ENCODE measurements around the gene PTPN11. TPM values are rescaled to one million over a fixed set of nuclear protein-coding genes. Genes with fewer than 3 reads are reported as not detected.

The PTPN11 gene
- polyA plus RNA-seq, 1 experiment, result 46.1 TPM

GRCh38 chr12:112527501-112527900, 108.8 kb downstream of the PTPN11 start:
- DNase-seq (ENCODE audit: low read depth), result no peak
- CTCF ChIA-PET, result no interaction called here
- no peak overlapping the region for H3K4me3 ChIP-seq (ENCODE audit: low read depth, low read length)
- no peaks in the 10 kb centered on the region for H3K36me3 ChIP-seq (ENCODE audit: control insufficient read depth, insufficient read depth, low read length)
- no peak for TF ChIP-seq CTCF (IDR thresholded peaks at IDR 0.05; ENCODE audit: insufficient read depth, low read depth, low read length)
- POLR2A ChIA-PET, result no interaction called here
- H3K27me3 ChIP-seq (ENCODE audit: control insufficient read depth, insufficient read depth, low read length), result no peaks in the 10 kb centered on the region

GRCh38 chr12:112528521-112528920, 109.8 kb downstream of the PTPN11 start:
- Histone ChIP-seq H3K27me3 (ENCODE audit: control insufficient read depth, insufficient read depth, low read length) (no peaks in the 10 kb centered on the region), H3K36me3 (ENCODE audit: control insufficient read depth, insufficient read depth, low read length) (no peaks in the 10 kb centered on the region), H3K4me3 (ENCODE audit: low read depth, low read length) (no peak overlapping the region)
- TF ChIP-seq CTCF (IDR thresholded peaks at IDR 0.05; ENCODE audit: insufficient read depth, low read depth, low read length), result no peak
- no peak for DNase-seq (ENCODE audit: low read depth)
- CTCF ChIA-PET, result no interaction called here
- POLR2A ChIA-PET, result no interaction called here

GRCh38 chr12:112530941-112531340, 112.2 kb downstream of the PTPN11 start:
- CTCF ChIA-PET, result interaction anchor here (0.7 kb wide), 1 partner anchor 12 kb away, joined by 4 read pairs; no protein-coding TSS in a partner anchor
- no peaks in the 10 kb centered on the region for H3K27me3 ChIP-seq (ENCODE audit: control insufficient read depth, insufficient read depth, low read length)
- POLR2A ChIA-PET, result no interaction called here
- no peak overlapping the region for H3K4me3 ChIP-seq (ENCODE audit: low read depth, low read length)
- no peak for DNase-seq (ENCODE audit: low read depth)
- no peaks in the 10 kb centered on the region for H3K36me3 ChIP-seq (ENCODE audit: control insufficient read depth, insufficient read depth, low read length)
- no peak for TF ChIP-seq CTCF (IDR thresholded peaks at IDR 0.05; ENCODE audit: insufficient read depth, low read depth, low read length)

- no peak for TF ChIP-seq CTCF (IDR thresholded peaks at IDR 0.05; ENCODE audit: insufficient read depth, low read depth, low read length)
- no peak overlapping the region for H3K4me3 ChIP-seq (ENCODE audit: low read depth, low read length)
- POLR2A ChIA-PET, result no interaction called here
- no peaks in the 10 kb centered on the region for H3K27me3 ChIP-seq (ENCODE audit: control insufficient read depth, insufficient read depth, low read length)
- CTCF ChIA-PET, result no interaction called here
- no peaks in the 10 kb centered on the region for H3K36me3 ChIP-seq (ENCODE audit: control insufficient read depth, insufficient read depth, low read length)
- DNase-seq (ENCODE audit: low read depth), result no peak
Measured at GRCh38 chr12:112532106-112532505, 113.4 kb downstream of the PTPN11 start.

- no peaks in the 10 kb centered on the region for H3K27me3 ChIP-seq (ENCODE audit: control insufficient read depth, insufficient read depth, low read length)
- ChIA-PET CTCF (no interaction called here), POLR2A (no interaction called here)
- DNase-seq (ENCODE audit: low read depth), result no peak
- no peak for TF ChIP-seq CTCF (IDR thresholded peaks at IDR 0.05; ENCODE audit: insufficient read depth, low read depth, low read length)
- H3K36me3 ChIP-seq (ENCODE audit: control insufficient read depth, insufficient read depth, low read length), result no peaks in the 10 kb centered on the region
- no peak overlapping the region for H3K4me3 ChIP-seq (ENCODE audit: low read depth, low read length)
Measured at GRCh38 chr12:112533528-112533927, 114.8 kb downstream of the PTPN11 start.
